Right renal pelvis (tissue), 4 donors: ENCODE measurements around the gene ANKRD18A. TPM values are rescaled to one million over a fixed set of nuclear protein-coding genes. Genes with fewer than 3 reads are reported as not detected.
"Not testable (repeated sequence)": the region's sequence is repeated elsewhere in the genome, so short reads cannot be mapped to it uniquely, and the experiment has no call there.

Source experiments
- DNase-seq, 4 donors: peaks; one replicate each; pipeline ENCODE4 v3.0.0-alpha.2; 2013; ENCODE audit warnings: low read depth in 4 of 4, low spot score in 3 of 4, missing footprints in 1 of 4
- polyA plus RNA-seq, 4 donors: library from polyadenylated mRNA; unstranded; fragments of 120-200 nt; gene quantifications; one replicate each; pipeline ENCODE4 v1.2.1, GENCODE V29; 2013; ENCODE audit not compliant: insufficient read length in 4 of 4

Gene ANKRD18A
- polyA plus RNA-seq, 4 donors = 3.0 to 4.7 (median 3.9) TPM

GRCh38 chr9:38629511-38629910 lies 9.1 kb upstream of the ANKRD18A start:
- DNase-seq = no peak

- DNase-seq = no peak
Measured at GRCh38 chr9:38626006-38626405, 5.6 kb upstream of the ANKRD18A start.

DNA sequence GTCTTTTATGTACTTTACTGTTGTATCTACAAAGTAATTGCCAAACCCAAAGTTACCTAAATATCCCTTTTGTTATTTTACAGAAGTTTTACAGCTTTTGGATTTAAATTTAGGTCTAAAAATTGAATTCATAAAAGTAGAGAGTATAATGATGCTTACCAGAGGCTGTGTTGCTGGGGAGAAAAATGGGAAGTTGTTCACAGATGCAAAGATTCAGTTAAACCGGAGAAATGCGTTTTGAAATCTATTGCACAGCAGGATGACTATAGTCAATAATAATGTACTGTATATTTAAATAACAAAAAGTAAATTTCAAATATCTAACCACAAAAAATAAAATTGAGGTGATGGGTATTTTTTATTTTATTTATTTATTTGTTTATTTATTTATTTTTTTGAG lies 2.6 kb upstream of the ANKRD18A start:
- no peak for DNase-seq

- peak in 1 of 4 donors; percentile 28 for DNase-seq
Measured at GRCh38 chr9:38622288-38622674, 1.9 kb upstream of the ANKRD18A start.

DNA sequence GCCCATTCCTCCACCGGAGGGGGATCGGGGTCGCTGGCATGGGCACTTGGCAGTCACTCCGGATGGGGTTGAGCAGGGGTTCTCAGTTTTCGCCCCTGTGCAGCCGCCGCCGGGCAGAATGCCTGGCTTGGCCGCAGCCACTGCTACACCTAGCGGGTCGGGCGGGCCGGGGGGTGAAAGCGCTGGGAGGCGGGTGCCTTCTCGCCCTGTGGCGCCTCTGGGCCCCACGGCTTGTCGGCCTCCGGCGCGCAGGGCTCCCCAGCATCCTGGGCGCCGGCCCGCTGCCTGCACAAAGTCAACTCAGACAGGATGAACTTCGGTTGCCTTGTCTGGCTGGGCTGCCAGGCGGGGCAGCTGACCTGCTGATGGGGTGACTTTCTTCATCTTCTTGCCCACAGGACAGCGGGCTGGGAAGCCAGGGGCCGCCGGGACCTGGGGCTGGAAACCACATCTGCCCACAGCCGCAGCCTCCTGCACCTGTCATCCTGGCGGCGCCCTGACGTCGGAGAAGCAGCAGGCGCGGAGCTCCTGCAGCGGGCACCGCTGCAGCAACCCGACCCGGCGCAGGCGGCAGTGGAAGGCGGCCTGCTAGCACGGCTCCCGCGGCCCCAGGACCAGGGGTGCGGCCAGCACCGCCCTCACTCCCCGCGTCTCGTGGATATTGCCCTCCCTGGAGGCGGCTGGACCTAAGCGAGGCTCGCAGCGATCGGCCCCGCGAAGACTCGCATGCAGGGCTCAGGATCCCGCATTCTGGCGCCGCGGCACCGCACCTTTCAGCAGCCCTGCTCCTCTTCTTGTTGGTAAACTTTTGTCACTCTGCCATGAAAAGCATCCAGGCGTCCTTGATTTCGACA lies 1.3 kb upstream of the ANKRD18A start:
- peak in 1 of 4 donors; percentile 26 for DNase-seq

DNA sequence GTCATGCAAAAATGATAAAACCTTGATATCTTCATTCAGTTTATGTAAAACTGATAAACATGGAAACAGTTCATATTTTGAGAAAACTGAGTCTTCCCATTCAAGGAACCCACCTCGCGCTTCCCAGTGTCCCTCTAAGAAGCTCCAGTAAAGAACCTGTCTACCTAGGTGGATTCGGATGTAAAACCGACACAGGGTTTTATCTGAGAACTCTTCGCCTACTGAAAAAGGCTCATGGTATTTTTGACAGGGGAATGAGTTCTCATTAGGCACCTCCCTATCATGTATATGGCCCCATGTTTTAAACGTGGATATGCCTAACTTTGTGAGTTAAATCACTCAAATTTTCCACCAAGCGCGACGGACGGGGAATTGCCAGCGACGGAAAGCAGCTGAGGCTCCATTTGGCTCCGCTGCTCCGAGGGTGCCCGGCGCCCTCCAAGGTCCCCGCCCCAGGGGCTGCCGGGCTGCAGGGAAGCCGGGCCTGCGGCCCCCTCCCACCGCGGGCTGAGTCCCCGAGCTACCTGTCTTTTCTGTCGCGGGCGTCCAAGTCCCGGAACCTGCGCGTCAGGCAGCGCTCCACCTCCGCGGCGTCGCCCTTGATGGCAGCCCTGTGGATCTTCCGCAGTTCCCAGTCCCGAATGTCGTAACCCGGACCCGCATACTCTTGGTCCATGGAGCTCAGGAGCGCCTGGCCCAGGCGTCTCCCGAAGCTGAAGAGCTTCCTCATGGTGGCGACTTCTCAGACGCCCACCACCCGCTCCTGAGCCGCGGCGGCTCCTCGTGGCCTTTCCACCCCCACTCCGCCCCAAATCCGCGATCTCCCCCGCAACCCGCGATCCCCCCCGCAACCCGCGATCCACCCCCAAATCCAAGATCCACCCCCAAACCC lies 594 bp downstream of the ANKRD18A start:
- no peak for DNase-seq

- DNase-seq = not testable (repeated sequence)
Measured at GRCh38 chr9:38598029-38598745, 22.2 kb downstream of the ANKRD18A start.

DNA sequence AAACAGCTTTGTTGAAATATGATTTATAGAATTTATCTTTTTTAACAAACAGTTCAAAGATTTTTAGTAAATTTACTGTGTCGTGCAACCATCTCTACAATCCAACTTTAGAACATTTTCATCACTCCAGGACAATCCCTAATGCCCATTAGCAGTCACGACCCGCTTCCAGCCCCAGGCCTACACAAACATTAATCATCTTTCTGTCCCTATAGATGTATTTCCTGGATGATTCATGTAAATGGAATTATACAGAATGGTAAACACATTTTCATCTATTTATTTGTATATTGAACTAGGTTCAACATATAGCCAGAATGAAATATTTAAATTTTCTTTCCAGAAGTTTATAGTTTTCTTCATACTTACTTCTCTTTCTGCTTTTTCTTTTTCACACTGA lies 25.3 kb downstream of the ANKRD18A start:
- not testable (repeated sequence) for DNase-seq

DNA sequence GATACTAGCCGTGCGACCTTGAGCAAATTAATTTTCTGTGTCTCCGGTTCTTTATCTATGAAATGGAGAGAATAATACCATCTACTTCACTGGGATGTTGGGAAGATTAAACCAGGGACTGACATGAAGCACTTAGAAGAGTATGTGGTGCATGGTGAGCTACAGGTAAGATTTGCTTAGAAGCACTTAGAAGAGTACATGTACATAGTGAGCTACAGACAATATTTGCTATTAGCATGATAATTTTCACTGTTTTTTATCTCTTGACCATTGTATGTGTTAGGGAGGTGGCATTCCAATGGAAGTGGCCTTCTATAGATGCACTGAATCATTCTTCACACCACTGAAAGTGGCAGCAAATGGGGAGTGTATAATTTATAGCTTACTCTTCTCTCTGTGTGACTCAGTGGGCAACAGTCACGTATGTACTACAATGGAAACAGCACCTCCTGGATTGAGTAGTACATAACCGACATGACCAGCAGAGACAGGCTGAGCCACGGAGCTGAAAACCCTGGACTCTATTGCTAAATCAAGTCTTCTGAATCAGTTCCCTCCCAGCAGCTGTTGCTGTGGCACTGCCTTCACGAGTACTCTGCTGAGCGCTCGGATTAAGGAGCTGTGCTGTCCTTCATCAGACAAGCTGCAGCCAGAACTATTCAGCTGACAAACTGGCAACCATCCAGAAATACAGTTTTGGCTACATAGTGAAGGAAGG lies 28.9 kb downstream of the ANKRD18A start:
- not testable (repeated sequence) for DNase-seq

DNA sequence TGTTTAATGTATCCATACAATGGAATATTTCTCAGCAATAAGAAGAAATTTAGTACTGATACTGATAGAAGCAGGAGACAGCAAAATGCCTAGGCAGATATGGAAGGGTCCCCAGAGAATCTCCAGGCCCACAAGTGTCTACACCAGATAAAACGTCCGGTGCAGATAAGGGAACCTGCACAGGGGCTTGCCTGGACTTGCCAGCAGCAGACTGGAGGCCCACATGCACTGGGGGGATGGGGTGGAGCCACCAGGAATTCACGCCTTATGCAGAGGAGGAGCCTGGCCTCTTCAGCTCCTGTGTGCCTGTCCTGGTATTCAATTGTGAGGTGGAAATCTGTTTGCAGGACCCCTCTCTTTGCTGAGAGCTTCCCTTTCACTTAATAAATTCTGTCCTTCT lies 36.6 kb downstream of the ANKRD18A start:
- not testable (repeated sequence) for DNase-seq

DNA sequence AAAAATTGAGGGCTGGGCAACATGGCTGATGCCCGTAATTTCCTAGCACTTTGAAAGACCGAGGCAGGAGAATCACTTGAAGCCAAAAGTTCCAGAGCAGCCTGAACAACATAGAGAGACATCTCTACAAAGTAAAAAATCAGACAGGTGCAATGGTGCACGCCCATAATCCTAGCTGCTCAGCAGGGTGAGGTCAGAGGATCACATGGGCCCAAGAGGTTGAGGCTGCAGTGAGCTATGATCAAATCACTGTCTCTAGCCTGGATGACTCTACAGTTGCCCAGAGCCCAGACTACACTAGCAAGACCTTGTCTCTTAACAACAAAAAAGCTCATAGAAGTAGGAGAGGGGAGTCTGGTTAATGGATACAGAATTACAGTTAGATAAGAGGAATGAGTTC lies 40.3 kb downstream of the ANKRD18A start:
- DNase-seq = not testable (repeated sequence)

DNA sequence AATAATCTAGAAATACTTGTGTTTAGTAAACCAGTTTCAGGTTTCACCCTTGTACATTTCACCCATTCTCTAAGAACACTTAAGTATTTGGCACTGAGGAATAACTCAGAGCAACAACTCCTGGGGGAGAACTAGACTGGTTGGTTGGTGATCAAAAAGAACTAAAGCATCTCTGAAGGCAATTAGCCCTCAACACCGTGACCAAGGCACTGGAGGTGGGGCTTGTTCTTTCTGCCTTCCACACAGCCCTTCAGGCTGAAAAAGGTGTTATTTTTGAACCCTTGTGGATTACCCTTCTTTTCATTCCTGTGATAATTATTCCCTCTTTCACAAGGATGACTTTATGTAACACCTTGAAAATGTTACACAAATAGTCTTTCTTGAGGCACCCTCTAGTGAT lies 44.2 kb downstream of the ANKRD18A start:
- DNase-seq = not testable (repeated sequence)

DNA sequence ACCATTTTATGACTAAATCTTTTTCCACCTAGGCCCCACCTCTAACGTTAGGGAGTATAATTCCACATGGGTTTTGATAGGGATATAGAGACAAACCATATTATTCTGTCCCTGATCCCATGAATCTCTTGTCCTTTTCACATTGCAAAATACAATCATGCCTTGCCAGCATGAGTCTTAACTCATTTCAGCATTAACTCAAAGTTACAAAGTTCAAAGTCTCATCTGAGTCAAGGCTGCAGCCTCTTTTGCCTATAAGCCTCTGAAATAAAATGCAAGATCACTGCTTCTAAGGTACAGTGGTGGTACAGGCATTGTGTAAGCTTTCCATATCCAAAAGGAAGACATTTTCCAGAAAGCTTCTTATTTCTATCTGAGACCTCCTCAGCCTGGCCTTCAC lies 54.3 kb downstream of the ANKRD18A start:
- DNase-seq = not testable (repeated sequence)

DNA sequence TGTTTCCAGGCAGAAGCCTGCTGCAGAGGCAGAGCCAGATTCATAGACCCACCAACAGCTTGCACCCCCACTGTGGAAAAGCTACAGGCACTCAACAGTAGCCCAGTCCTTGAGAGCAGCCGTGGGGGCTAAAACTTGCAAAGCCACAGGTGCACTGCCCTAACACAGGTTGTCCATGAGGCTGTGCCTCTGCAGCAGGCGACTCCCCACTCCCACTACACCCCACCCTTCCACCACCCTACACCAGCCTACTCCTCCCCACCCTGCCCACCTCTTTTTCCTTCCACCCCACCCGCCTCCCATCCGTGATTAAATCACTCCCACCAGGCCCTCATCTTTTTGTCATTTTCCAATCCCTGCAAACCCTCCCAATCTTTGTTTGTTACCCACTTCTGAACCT lies 55.2 kb downstream of the ANKRD18A start:
- not testable (repeated sequence) for DNase-seq

GRCh38 chr9:38563911-38564310 lies 56.5 kb downstream of the ANKRD18A start:
- not testable (repeated sequence) for DNase-seq

- not testable (repeated sequence) for DNase-seq
Measured at GRCh38 chr9:38561134-38561533, 59.3 kb downstream of the ANKRD18A start.

GRCh38 chr9:38559172-38559571 lies 61.2 kb downstream of the ANKRD18A start:
- not testable (repeated sequence) for DNase-seq

DNA sequence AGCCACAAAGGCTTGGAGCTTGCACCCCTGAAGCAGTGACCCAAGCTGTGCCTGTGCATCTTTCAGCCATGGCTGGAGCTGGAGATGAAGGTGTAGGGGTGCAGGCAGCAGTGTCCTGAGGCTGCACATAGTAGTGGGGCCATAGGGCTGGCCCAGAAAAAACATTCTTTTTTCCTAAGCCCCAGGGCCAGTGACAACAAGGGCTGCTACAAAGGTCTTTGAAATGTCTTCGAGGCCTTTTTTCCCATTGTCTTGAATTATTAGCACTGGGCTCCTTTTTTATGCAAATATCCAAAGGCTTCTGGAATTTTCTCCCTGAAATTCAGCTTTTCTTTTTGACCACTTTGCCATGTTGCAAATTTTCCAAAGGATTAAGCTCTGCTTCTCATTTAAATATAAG lies 62.6 kb downstream of the ANKRD18A start:
- not testable (repeated sequence) for DNase-seq

GRCh38 chr9:38554966-38555365 lies 65.4 kb downstream of the ANKRD18A start:
- not testable (repeated sequence) for DNase-seq

GRCh38 chr9:38553019-38553418 lies 67.4 kb downstream of the ANKRD18A start:
- not testable (repeated sequence) for DNase-seq
